Natural killer cell (primary cell): ENCODE results near the gene TSHZ1. TPM values are rescaled to one million over a fixed set of nuclear protein-coding genes. Genes with fewer than 3 reads are reported as not detected.
A peak's percentile ranks its signal among the peaks of the same experiment; 100 is the strongest.

ENCODE experiments used
- ATAC-seq, 3 donors: fragments of 150-1000 bp in 2 of 3; fragments of 200-7000 bp in 1 of 3; cut with Tn5 transposase; 1 replicate in 1 of 3; 2 replicates in 2 of 3; pipeline ENCODE4 v1.10.0; 2021; ENCODE audit warnings: mild to moderate bottlenecking in 2 of 3, moderate library complexity in 2 of 3
- DNase-seq, 2 donors: peaks; one replicate each; pipeline versions ENCODE4 v3.0.0 to v3.0.0-alpha.2; 2013 to 2021; ENCODE audit warnings: mixed read lengths in 1 of 2
- H3K27ac ChIP-seq: one replicate; pipeline ENCODE4 v1.5.1; 2013; ENCODE audit warnings: mild to moderate bottlenecking, low read length
- H3K27me3 ChIP-seq: one replicate; pipeline ENCODE4 v1.6.1; 2013; ENCODE audit warnings: low read length; ENCODE audit not compliant: control insufficient read depth, insufficient read depth
- H3K36me3 ChIP-seq: one replicate; pipeline ENCODE4 v1.6.1; 2013; ENCODE audit warnings: low read length; ENCODE audit not compliant: control insufficient read depth, insufficient read depth
- H3K4me1 ChIP-seq: one replicate; pipeline ENCODE4 v1.6.1; 2013; ENCODE audit warnings: low read length; ENCODE audit not compliant: control insufficient read depth, insufficient read depth
- H3K4me3 ChIP-seq: one replicate; pipeline ENCODE4 v1.5.1; 2013; ENCODE audit warnings: low read length
- H3K9me3 ChIP-seq: one replicate; pipeline ENCODE4 v1.6.1; 2013; ENCODE audit warnings: low read length; ENCODE audit not compliant: control insufficient read depth, insufficient read depth
- H3K27ac Mint-ChIP-seq, 2 donors: one replicate each; pipeline ENCODE4 v1.8.0; 2022; ENCODE audit warnings: mild to moderate bottlenecking in 2 of 2, mixed read lengths in 2 of 2, moderate library complexity in 1 of 2
- H3K27me3 Mint-ChIP-seq, 2 donors: one replicate each; pipeline ENCODE4 v1.8.0; 2022; ENCODE audit warnings: low read depth in 2 of 2, mixed read lengths in 2 of 2
- H3K36me3 Mint-ChIP-seq: one replicate; pipeline ENCODE4 v1.8.0; 2022; ENCODE audit warnings: mixed read lengths
- H3K4me1 Mint-ChIP-seq, 2 donors: one replicate each; pipeline ENCODE4 v1.8.0; 2022; ENCODE audit warnings: mixed read lengths in 2 of 2
- H3K4me3 Mint-ChIP-seq: one replicate; pipeline ENCODE4 v1.8.0; 2022; ENCODE audit warnings: mild to moderate bottlenecking, moderate library complexity, mixed read lengths
- H3K9me3 Mint-ChIP-seq, 2 donors: one replicate each; pipeline ENCODE4 v1.8.0; 2022; ENCODE audit warnings: mixed read lengths in 2 of 2
- CTCF ChIP-seq: fragments of 200-600 bp; IDR thresholded peaks from one replicate; pipeline ENCODE4 v1.8.0; 2022; ENCODE audit warnings: antibody characterized with exemption
- WGBS: methylation state at CpG from one replicate; pipeline ENCODE4 v1.1.7; 2013; ENCODE audit warnings: missing lambda C conversion rate; ENCODE audit not compliant: insufficient coverage; 5-methylcytosine and 5-hydroxymethylcytosine counted together
- intact Hi-C: fragments of 100-400 bp; cut with micrococcal nuclease; formaldehyde crosslinking; loops from one replicate; pipeline ENCODE4 v1.14.2; 2022
- total RNA-seq, 4 donors: library from RNA; stranded (reverse); fragments of 120-200 nt in 1 of 4; gene quantifications; one replicate each; pipeline versions ENCODE4 v1.2.3 to v1.2.4, GENCODE V29; 2013 to 2022

Gene TSHZ1, protein sequence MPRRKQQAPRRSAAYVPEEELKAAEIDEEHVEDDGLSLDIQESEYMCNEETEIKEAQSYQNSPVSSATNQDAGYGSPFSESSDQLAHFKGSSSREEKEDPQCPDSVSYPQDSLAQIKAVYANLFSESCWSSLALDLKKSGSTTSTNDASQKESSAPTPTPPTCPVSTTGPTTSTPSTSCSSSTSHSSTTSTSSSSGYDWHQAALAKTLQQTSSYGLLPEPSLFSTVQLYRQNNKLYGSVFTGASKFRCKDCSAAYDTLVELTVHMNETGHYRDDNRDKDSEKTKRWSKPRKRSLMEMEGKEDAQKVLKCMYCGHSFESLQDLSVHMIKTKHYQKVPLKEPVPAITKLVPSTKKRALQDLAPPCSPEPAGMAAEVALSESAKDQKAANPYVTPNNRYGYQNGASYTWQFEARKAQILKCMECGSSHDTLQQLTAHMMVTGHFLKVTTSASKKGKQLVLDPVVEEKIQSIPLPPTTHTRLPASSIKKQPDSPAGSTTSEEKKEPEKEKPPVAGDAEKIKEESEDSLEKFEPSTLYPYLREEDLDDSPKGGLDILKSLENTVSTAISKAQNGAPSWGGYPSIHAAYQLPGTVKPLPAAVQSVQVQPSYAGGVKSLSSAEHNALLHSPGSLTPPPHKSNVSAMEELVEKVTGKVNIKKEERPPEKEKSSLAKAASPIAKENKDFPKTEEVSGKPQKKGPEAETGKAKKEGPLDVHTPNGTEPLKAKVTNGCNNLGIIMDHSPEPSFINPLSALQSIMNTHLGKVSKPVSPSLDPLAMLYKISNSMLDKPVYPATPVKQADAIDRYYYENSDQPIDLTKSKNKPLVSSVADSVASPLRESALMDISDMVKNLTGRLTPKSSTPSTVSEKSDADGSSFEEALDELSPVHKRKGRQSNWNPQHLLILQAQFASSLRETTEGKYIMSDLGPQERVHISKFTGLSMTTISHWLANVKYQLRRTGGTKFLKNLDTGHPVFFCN (N-terminal part only)
- 10 to 100 TPM; 44.3 to 51.6 (median 44.8) TPM for total RNA-seq
- 24.3 TPM for total RNA-seq (2013)

- DNase-seq (peak; percentile 44 to 90), ATAC-seq (peak; percentile 56 to 71 (median 57))
- Histone ChIP-seq H3K27ac (peak within 1 kb of the TSS; percentile 90), H3K9me3 (no peaks in the 10 kb centered on the region), H3K4me3 (peak within 1 kb of the TSS; percentile 93), H3K4me1 (peaks cover 34% of the 10 kb centered on the region), H3K36me3 (no peaks in the 10 kb centered on the region), H3K27me3 (no peaks in the 10 kb centered on the region)
- intact Hi-C loops: loop anchor here (1.0 kb wide), 2 partner anchors 37 to 613 kb away; partner anchors contain the start of gene ZNF407
- peak within 1 kb of the TSS; percentile 99 for H3K4me3 Mint-ChIP-seq
- H3K36me3 Mint-ChIP-seq: peaks cover 7% of the 10 kb centered on the region
- 1% methylated on average over 8 of the region's 15 CpGs for WGBS
- H3K27ac Mint-ChIP-seq: peak within 1 kb of the TSS; percentile 98
- H3K9me3 Mint-ChIP-seq: no peaks in the 10 kb centered on the region
- TF ChIP-seq CTCF: no peak
- peaks cover 1 to 8% of the 10 kb centered on the region in 2 donors for H3K27me3 Mint-ChIP-seq
- peaks cover 67 to 71% of the 10 kb centered on the region in 2 donors for H3K4me1 Mint-ChIP-seq
Observed at GRCh38 chr18:75210274-75211001, at the start of gene TSHZ1. Gene TSHZ1 (plus strand): TSS chr18:75210797. CDS start chr18:75211877, 1,080 bp downstream.

DNA sequence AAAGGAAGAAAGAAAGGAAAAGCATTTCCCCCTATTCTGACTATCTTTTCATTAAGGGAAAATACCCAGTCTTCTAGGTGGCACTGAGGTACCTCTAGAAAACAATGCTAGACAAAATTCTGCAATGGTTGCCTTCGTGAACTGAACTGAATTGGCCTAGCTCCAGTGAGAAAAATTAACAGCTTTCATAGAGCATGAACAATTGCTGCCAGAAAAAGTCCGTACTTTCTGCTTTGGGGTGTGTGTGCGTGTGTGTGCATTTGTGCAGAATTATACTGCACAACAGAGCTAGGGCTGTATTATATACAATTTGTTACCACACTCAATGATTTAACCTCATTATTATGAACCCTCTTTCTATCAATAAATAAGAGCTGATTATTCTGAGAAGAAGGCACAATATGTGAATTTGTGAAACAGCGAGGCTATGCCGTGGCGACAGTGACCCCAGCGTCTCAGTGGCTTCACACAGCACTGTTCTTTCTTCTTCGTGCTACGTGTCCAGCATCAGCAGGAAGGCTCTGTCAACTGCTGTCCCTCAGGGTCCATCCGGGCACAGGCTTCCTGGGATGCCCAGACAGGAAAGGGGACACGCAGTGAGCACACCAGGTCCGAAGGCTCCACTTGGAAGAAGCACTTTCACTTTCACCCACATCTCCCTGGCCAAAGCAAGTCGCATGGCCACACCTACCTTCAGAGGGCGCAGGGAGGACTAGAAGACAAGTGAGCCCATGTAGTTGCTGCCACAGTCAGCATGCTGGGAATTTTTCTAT, 49.2 kb upstream of the TSHZ1 start:
- H3K36me3 ChIP-seq: no peaks in the 10 kb centered on the region
- DNase-seq (peak in 1 of 2 donors; percentile 58), ATAC-seq (peak; percentile 38 to 81 (median 65))
- no peak for TF ChIP-seq CTCF
- H3K9me3 Mint-ChIP-seq: no peaks in the 10 kb centered on the region
- H3K4me1 Mint-ChIP-seq: peaks cover 13% of the 10 kb centered on the region in 2 donors
- no peaks in the 10 kb centered on the region for H3K4me1 ChIP-seq
- H3K27me3 ChIP-seq: no peaks in the 10 kb centered on the region
- peak overlapping the region in 1 of 2 donors; percentile 79 for H3K27ac Mint-ChIP-seq
- no peak overlapping the region for H3K27ac ChIP-seq
- H3K4me3 Mint-ChIP-seq: peak overlapping the region; percentile 89
- H3K9me3 ChIP-seq: no peaks in the 10 kb centered on the region
- peaks cover 12 to 26% of the 10 kb centered on the region in 2 donors for H3K27me3 Mint-ChIP-seq
- H3K36me3 Mint-ChIP-seq: no peaks in the 10 kb centered on the region
- WGBS: 19% methylated on average over 13 of the region's 14 CpGs
- intact Hi-C loops: loop anchor here (10.0 kb wide), 1 partner anchor 203 kb away; no protein-coding TSS in a partner anchor
- peak overlapping the region; percentile 35 for H3K4me3 ChIP-seq

DNA sequence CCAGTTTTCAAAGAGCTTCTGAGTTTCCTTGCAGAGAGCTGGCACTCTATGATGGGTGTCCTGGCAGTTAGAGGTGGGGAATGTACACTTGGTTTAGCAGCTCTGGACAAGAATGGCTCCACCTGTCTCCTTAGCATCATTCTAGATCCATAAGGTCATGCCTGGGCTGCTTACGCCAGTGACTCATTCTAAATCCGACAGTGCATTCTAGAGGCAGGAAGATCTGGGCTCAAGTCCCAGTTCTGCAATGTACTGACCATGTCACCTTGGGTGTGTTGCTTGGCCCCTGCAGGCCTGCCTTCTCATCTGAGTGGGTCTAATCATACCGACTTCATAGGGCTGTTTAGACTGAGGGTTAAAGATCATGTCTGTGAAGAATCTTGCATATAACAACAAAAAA, 48.1 kb upstream of the TSHZ1 start:
- H3K27ac ChIP-seq: no peak overlapping the region
- peaks cover 13% of the 10 kb centered on the region in 2 donors for H3K4me1 Mint-ChIP-seq
- no peaks in the 10 kb centered on the region for H3K27me3 ChIP-seq
- H3K27me3 Mint-ChIP-seq: peaks cover 11 to 35% of the 10 kb centered on the region in 2 donors
- TF ChIP-seq CTCF: no peak
- intact Hi-C loops: loop anchor here (10.0 kb wide), 1 partner anchor 202 kb away; no protein-coding TSS in a partner anchor
- DNase-seq (no peak), ATAC-seq (no peak)
- WGBS: 94% methylated on average over 2 of the region's 3 CpGs
- H3K4me3 ChIP-seq: no peak overlapping the region
- no peaks in the 10 kb centered on the region for H3K9me3 Mint-ChIP-seq
- no peak overlapping the region for H3K27ac Mint-ChIP-seq
- no peaks in the 10 kb centered on the region for H3K36me3 ChIP-seq
- H3K9me3 ChIP-seq: no peaks in the 10 kb centered on the region
- H3K36me3 Mint-ChIP-seq: no peaks in the 10 kb centered on the region
- H3K4me3 Mint-ChIP-seq: peak overlapping the region; percentile 89
- no peaks in the 10 kb centered on the region for H3K4me1 ChIP-seq
